Measurements from ENCODE around the gene TAS1R1. TPM values are rescaled to one million over a fixed set of nuclear protein-coding genes. Genes with fewer than 3 reads are reported as not detected.

TAS1R1 gene
- total and polyA plus RNA-seq, 10 of the 15 experiments (the other 5 are each of a cell fraction or from before 2014, with no cell fraction given): 0.03 to 0.06 (median 0.04) TPM; not detected in 7

DNA sequence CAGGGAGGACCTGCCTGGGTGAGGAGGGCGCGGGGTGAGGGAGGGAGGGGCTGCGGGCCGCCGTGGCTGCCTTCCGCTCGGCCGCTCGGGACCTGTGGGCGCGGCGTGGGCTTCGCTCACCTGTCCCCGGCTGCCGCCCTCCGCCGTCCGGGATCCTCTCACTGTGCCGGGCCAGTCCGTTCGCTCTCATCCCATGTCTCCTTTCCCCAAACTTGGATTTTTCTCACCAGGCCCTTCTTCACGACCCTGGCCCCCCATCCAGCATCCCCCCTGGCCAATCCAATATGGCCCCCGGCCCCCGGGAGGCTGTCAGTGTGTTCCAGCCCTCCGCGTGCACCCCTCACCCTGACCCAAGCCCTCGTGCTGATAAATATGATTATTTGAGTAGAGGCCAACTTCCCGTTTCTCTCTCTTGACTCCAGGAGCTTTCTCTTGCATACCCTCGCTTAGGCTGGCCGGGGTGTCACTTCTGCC lies 25.0 kb downstream of the TAS1R1 start (continued):
- TF ChIP-seq, protein P1, sequence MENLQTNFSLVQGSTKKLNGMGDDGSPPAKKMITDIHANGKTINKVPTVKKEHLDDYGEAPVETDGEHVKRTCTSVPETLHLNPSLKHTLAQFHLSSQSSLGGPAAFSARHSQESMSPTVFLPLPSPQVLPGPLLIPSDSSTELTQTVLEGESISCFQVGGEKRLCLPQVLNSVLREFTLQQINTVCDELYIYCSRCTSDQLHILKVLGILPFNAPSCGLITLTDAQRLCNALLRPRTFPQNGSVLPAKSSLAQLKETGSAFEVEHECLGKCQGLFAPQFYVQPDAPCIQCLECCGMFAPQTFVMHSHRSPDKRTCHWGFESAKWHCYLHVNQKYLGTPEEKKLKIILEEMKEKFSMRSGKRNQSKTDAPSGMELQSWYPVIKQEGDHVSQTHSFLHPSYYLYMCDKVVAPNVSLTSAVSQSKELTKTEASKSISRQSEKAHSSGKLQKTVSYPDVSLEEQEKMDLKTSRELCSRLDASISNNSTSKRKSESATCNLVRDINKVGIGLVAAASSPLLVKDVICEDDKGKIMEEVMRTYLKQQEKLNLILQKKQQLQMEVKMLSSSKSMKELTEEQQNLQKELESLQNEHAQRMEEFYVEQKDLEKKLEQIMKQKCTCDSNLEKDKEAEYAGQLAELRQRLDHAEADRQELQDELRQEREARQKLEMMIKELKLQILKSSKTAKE (IDR thresholded peaks at IDR 0.05; ENCODE audit: low read depth, poor library complexity, severe bottlenecking): no peak
- TF ChIP-seq MEF2B (IDR thresholded peaks at IDR 0.05; ENCODE audit: partially characterized antibody, poor library complexity, severe bottlenecking) (peak; percentile 9), YY1 (IDR thresholded peaks at IDR 0.05; ENCODE audit: low read depth, low read length) (peak; percentile 87), RELA (IDR thresholded peaks at IDR 0.05; ENCODE audit: borderline replicate concordance, partially characterized antibody) (no peak), FOXK2 (IDR thresholded peaks at IDR 0.05) (no peak), BHLHE40 (IDR thresholded peaks at IDR 0.05; ENCODE audit: borderline replicate concordance in 1 of 2, low read depth in 2 of 2, low read length in 1 of 2) (peak in 1 of 2 experiments; percentile 17; a peak in 1 of 4 replicates), SRF (IDR thresholded peaks at IDR 0.05; ENCODE audit: low read depth in 2 of 2, low read length in 2 of 2) (0 out of 4 replicates have a peak, but pooled peaks of 1 of the 2 experiments have one; percentile 1), MEF2A (IDR thresholded peaks at IDR 0.05; ENCODE audit: insufficient read depth, low read depth, low read length) (no peak), NBN (IDR thresholded peaks at IDR 0.05) (no peak), EZH2 (IDR thresholded peaks at IDR 0.05; ENCODE audit: borderline replicate concordance, control insufficient read depth, low read depth, low read length) (no peak), ESRRA (IDR thresholded peaks at IDR 0.05; ENCODE audit: low read length) (no peak), TCF12 (IDR thresholded peaks at IDR 0.05; ENCODE audit: low read depth, low read length) (no peak), PAX8 (IDR thresholded peaks at IDR 0.05) (no peak), IRF4 (IDR thresholded peaks at IDR 0.05; ENCODE audit: low read depth, low read length) (no peak)
- TF ChIP-seq, protein P2, sequence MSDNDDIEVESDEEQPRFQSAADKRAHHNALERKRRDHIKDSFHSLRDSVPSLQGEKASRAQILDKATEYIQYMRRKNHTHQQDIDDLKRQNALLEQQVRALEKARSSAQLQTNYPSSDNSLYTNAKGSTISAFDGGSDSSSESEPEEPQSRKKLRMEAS (IDR thresholded peaks at IDR 0.05; ENCODE audit: low read depth, low read length): no peak
- TF ChIP-seq, protein P3, sequence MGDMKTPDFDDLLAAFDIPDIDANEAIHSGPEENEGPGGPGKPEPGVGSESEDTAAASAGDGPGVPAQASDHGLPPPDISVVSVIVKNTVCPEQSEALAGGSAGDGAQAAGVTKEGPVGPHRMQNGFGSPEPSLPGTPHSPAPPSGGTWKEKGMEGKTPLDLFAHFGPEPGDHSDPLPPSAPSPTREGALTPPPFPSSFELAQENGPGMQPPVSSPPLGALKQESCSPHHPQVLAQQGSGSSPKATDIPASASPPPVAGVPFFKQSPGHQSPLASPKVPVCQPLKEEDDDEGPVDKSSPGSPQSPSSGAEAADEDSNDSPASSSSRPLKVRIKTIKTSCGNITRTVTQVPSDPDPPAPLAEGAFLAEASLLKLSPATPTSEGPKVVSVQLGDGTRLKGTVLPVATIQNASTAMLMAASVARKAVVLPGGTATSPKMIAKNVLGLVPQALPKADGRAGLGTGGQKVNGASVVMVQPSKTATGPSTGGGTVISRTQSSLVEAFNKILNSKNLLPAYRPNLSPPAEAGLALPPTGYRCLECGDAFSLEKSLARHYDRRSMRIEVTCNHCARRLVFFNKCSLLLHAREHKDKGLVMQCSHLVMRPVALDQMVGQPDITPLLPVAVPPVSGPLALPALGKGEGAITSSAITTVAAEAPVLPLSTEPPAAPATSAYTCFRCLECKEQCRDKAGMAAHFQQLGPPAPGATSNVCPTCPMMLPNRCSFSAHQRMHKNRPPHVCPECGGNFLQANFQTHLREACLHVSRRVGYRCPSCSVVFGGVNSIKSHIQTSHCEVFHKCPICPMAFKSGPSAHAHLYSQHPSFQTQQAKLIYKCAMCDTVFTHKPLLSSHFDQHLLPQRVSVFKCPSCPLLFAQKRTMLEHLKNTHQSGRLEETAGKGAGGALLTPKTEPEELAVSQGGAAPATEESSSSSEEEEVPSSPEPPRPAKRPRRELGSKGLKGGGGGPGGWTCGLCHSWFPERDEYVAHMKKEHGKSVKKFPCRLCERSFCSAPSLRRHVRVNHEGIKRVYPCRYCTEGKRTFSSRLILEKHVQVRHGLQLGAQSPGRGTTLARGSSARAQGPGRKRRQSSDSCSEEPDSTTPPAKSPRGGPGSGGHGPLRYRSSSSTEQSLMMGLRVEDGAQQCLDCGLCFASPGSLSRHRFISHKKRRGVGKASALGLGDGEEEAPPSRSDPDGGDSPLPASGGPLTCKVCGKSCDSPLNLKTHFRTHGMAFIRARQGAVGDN (IDR thresholded peaks at IDR 0.05): peak; percentile 2; the same call in 1 of the 2 replicates
- TF ChIP-seq, protein P4, sequence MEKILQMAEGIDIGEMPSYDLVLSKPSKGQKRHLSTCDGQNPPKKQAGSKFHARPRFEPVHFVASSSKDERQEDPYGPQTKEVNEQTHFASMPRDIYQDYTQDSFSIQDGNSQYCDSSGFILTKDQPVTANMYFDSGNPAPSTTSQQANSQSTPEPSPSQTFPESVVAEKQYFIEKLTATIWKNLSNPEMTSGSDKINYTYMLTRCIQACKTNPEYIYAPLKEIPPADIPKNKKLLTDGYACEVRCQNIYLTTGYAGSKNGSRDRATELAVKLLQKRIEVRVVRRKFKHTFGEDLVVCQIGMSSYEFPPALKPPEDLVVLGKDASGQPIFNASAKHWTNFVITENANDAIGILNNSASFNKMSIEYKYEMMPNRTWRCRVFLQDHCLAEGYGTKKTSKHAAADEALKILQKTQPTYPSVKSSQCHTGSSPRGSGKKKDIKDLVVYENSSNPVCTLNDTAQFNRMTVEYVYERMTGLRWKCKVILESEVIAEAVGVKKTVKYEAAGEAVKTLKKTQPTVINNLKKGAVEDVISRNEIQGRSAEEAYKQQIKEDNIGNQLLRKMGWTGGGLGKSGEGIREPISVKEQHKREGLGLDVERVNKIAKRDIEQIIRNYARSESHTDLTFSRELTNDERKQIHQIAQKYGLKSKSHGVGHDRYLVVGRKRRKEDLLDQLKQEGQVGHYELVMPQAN (conservative IDR thresholded peaks at IDR 0.05): peak; percentile 61
- TF ChIP-seq, protein P5, sequence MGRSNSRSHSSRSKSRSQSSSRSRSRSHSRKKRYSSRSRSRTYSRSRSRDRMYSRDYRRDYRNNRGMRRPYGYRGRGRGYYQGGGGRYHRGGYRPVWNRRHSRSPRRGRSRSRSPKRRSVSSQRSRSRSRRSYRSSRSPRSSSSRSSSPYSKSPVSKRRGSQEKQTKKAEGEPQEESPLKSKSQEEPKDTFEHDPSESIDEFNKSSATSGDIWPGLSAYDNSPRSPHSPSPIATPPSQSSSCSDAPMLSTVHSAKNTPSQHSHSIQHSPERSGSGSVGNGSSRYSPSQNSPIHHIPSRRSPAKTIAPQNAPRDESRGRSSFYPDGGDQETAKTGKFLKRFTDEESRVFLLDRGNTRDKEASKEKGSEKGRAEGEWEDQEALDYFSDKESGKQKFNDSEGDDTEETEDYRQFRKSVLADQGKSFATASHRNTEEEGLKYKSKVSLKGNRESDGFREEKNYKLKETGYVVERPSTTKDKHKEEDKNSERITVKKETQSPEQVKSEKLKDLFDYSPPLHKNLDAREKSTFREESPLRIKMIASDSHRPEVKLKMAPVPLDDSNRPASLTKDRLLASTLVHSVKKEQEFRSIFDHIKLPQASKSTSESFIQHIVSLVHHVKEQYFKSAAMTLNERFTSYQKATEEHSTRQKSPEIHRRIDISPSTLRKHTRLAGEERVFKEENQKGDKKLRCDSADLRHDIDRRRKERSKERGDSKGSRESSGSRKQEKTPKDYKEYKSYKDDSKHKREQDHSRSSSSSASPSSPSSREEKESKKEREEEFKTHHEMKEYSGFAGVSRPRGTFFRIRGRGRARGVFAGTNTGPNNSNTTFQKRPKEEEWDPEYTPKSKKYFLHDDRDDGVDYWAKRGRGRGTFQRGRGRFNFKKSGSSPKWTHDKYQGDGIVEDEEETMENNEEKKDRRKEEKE (IDR thresholded peaks at IDR 0.05): no peak

Data from GM12878 (cell line).